GM19025 (cell line): ENCODE data around the gene BNIP1.
A peak's percentile ranks its signal among the peaks of the same experiment; 100 is the strongest.
"Not testable (repeated sequence)": the region's sequence is repeated elsewhere in the genome, so short reads cannot be mapped to it uniquely, and the experiment has no call there.

Experiments
- ATAC-seq: cut with Tn5 transposase; IDR thresholded peaks from one replicate; pipeline ENCODE4 v1.9.1; 2021; ENCODE audit warnings: mild to moderate bottlenecking, low read depth, moderate library complexity; ENCODE audit not compliant: unreplicated experiment

Gene BNIP1, protein sequence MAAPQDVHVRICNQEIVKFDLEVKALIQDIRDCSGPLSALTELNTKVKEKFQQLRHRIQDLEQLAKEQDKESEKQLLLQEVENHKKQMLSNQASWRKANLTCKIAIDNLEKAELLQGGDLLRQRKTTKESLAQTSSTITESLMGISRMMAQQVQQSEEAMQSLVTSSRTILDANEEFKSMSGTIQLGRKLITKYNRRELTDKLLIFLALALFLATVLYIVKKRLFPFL

DNA sequence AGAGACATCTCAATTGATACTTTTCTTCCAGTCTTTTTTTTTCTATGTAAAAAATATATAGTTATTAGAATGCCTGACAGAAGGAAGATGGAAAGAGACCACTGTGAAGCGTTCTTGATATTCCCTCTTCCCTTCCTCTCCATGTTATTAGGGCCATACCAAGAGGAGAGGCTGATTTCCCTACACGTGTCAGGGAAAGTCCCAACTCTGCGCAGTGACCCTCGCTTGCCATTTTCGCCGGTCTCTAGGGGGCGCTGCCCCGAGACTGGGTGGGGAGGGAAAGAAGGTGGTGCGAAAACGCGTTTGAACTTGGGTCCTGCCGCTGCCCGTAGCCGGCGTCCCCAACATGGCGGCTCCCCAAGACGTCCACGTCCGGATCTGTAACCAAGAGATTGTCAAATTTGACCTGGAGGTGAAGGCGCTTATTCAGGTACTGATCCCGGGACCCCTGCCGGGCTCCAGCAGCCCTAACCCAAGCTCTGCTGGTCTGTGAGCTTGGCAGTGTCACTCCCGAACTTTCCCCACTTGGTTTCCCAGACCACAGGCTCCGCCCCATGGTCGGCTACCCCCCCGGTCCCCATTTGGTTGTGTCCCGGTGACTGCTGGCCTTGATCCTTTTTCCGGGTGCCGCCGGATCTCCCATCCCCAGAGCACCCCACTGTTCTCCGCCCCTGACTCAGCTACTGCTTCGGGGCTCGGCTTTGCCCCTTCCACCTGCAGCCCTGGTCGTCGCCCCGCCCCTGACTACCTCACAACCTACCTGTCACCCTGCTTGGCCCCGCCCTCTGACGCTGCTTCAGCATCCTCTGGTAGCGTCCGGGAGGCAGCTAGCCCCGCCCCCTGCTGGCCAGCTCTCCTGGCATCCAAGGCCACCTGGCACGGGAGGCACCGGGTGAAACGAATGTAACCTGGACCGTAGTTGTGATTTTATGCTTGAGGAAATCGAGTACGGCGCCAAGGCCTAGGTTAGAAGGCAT is at the start of gene BNIP1:
BNIP1 (plus strand) TSS at position 332 of the 977 bp plus-strand sequence; CDS start at position 347, 15 bp downstream.
- peak; percentile 82 for ATAC-seq

DNA sequence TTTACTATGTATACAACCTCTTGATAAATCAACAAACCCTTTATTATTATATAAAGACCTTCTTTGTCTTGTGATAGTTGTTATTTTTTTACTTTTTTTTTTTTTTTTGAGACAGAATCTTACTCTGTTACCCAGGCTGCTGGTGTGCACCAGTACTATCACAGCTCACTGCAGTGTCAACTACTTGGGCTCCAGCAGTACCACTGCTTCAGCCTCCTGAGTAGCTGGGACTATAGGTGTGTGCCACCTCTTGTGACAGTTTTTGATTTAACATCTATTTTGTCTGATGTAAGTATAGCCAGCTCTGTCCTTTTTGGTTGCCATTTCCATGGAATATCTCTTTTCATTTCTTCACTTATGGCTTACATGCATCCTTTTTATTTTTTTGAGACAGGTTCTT is 45.5 kb upstream of the BNIP1 start:
- ATAC-seq: no peak

DNA sequence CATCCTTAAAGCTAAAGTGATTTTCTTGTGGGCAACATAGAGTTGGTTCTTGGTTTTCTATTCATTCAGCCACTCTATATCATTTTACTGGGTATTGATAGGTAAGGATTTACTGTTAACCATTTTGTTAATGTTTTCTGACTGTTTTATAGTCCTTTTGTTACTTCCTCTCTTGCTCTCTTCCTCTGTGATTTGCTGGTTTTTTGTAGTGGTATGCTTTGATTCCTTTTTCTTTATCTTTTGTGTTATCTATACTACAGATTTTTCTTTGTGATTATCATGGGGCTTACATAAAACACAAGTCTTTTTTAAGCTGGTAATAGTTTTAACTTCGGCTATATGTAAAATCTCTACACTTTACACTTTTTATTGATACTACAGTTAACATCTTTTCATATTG is 44.9 kb upstream of the BNIP1 start:
- no peak for ATAC-seq

DNA sequence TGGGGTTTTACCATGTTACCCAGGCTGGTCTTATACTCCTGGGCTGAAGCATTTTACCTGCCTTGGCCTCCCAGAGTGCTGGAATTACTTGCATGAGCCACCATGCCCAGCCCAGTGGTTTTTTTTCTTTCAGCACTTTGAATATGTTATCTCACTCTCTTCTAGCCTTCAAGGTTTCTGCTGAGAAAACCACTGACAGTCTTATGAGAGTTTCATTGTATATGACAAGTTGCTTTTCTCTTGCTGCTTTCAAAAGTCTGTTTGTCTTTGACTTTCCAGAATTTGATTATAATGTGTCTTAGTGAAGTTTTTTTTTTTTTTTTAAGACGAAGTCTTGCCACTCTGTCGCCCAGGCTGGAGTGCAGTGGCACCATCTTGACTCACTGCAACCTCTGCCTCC is 43.1 kb upstream of the BNIP1 start:
- no peak for ATAC-seq

DNA sequence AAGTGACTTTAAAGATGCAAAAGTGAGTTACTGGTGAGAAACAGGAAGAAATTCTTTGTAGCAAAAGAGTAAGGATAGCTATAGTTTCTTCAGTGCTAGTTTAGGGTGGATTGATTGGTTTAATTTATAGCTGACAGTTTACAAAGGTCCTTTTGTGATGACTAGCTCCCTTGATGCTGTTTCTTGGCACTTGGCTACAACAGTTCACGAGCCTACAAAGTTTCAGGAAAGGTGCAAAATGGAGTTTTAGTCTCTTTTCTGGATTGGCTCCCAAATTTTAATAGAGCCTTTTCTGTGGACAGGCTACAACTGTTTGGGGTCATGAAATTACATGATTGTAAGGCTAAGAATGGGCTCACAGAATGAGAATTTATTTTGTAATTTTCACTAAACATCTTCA is 40.9 kb upstream of the BNIP1 start:
- ATAC-seq: no peak

DNA sequence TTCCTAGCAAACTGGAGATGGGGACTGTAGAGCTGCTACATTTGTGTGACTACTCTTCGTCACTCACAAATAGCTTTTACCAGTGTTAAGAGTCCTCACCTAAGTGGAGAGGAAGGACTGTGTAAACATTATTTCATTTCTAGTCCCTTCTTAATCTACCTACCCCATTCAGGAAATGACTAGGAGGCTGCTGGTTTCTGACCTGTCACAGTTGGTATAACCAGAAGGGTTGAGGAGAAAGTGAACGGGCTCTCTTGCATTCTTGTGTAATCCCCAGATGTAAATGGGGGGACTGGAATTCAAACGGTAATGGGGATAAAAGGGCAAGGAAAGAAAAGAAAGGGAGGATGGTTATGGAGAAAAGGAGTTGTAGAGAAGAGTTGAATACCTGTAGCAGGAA is 35.4 kb upstream of the BNIP1 start:
- no peak for ATAC-seq

DNA sequence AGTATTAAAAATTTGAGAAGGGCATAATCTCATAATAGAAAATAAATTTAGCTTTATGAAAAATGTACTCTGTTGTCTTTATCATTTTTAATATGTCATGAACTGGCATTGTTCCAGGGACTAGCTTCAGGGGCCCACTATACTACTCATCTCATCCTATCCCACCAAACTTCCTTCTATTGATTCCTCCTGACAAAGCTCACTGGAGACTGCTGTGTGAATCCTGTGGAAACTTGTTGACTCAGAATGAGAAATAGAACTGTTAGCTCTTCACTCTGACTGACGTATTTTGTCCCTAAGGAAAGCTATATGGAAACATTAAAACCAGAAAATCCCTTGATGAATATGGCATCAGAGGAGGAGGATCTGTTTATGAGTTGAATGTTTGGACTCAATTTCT is 29.8 kb upstream of the BNIP1 start:
- no peak for ATAC-seq

DNA sequence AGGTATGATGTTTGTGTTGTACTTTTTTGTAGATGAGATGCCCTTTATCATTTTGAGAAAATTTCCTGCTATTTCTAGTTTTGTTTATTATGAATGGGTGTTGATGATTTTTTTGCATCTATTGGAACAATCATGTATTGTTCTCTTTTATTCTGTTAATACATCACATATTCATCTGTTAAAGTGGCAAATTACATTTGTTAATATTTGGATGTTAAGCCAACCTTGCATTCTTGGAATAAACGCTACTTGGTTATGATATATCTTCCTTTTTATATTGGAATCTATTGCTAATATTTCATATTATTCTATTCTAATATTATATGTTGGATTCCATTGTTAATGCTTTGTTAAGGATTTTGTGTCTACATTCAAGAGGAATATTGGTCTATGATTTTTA is 24.6 kb upstream of the BNIP1 start:
- no peak for ATAC-seq

DNA sequence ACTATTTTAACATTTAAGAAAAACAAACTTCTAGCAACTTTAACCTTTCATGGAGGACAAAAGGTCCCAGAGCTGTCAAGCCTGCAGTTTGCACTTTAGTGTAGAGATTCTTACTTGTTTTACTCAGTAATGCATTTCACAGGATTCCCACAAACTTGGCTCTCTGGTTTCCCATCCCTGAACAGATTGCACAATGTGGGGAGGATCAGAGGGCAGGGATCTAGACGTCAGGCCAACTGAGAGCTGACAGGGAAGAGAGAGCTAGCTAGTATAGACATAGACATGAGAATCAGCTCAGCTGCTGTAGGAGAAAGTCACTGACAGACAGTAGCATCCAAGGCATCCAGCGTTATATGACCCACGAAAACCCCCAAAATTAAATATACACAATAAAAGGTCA is 20.9 kb upstream of the BNIP1 start:
- ATAC-seq: no peak

DNA sequence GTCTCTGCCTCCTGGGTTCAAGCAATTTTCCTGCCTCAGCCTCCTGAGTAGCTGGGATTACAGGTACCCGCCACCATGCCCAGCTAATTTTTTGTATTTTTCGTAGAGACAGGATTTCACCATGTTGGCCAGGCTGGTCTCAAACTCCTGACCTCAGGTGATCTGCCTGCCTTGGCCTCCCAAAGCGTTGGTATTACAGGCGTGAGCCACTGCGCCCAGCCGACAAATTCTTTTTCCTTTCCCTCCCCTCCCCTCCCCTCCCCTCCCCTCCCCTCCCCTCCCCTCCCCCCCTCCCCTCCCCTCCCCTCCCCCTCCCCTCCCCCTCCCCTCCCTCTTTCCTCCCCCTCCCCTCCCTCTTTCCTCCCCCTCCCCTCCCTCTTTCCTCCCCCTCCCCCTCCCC is 12.2 kb upstream of the BNIP1 start:
- not testable (repeated sequence) for ATAC-seq

DNA sequence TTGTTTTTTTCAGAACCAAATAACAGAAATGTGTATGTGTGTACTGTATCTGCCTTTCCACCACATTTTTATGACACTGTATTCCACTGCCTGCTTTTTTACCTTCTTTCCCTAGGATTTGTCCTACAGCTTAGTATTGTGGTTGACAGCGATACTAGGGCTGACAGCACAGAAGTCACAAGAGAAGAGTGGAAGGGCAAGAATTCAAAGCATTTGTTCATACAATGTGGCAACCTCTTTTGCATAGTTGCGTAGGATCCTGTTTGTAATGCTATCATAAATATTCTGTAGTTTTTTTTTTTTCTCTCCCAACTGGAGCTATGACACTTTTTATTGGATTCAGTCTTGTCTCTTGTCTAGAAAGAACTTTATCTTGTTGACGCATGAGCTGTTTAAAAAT is 5.6 kb upstream of the BNIP1 start:
- ATAC-seq: no peak

DNA sequence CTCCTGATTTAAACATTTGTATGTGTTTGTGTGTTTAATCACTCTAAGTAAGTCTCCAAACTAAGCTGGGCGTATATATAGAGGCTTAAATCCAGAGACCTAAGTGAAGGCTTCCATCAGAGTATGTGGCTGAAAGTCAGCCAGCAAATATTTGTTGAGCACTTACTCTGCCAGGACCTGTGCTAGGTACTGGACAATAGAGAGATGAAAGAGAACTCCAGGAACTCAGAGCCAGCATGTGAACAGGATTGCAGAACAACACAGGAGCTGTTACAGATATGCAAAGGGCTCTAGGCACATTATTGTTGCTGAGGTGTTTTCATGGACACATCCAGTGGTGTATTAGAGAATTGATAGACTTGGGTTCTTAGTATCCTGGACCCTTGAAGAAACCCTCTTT is 4.7 kb upstream of the BNIP1 start:
- no peak for ATAC-seq

DNA sequence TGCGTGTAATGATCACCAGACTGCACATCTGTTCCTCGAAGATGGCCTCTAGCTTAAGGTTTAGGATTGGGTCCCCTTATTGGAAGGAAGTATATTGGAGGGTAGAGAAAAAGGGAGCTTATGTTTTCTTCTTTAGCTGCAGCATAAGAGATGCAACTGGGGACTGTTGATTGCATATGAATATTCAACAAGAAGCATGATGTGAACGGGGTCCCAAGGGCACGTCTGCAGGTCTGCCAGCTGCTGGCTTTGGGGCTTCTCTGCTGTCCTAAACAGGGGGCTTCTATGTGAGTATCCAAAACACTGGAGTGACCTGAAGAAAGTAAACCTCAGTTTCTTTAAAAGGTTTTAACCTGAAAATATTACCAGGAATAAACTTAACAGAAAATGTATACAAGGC is 3.6 kb upstream of the BNIP1 start:
- no peak for ATAC-seq

DNA sequence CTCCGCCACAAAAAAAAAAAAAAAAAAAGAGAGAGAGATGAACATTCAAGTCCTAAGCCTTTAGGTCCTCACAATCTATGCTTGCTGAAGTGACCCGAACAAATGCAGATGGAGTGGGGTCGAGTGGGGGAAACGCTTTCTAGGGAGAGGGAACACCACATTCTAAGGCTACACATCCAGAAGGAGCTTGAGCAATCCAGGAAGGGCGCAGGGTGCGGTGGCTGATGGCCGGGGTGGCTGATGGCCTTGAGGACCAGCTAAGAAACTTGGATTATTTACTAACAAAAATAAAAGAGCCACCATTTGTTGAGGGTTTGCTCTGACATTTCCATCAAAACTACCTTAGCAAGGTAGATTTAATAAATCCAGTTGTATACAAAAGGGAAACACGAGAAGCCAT is 764 bp upstream of the BNIP1 start:
- no peak for ATAC-seq

DNA sequence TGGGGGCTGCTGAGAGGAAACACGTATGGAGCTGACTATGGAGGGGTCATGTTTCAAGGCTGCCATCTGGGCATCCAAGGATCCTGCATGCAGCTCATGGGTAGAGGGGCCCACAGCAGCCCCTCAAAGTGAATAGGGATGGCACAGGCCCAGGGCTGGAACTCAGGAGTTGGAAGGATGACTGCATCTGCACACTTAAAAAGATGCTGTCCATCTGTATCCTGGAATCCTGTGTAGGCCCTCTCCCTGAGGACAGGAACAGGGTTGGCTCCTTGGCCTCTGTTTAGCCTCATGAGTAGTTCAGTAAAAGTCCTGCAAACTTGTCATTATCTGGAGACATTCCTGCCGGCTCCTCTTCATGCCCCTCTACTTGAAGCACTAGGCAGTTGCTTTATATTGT is 4.0 kb downstream of the BNIP1 start:
- ATAC-seq: no peak

DNA sequence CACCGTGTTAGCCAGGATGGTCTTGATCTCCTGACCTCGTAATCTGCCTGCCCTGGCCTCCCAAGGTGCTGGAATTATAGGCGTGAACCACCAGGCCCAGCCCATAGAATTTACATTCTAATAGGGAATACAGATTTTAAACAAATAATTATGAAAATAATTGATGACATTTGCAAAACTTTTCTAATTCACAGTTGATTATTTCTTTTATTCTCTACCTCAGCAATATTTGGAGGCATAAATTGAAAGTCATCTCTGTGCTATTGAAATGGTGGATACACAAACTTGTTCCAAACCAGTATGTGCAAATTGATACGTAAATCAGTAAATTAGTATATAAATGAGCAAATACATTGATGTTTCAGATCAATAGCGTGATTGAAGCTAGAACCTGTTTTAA is 8.2 kb downstream of the BNIP1 start:
- ATAC-seq: no peak

DNA sequence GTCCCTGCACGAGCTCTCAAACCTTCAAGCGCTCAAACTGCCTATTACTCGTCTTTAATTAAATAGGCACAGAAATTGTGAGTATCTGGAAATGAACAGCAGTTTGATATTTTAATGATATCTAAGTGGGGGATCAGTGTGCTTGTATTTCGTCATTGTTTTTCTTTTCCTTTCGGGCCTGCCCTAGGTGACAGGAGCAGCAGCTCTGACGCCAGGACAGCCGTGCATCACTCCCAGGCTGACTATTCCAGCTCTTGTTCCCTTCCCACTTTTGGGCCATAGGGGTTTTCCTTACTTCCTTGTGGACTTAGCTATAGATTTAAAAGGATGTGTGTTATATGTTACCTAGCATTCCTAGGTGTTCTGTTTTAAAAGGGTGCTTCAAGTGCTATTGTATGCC is 9.5 kb downstream of the BNIP1 start:
- ATAC-seq: no peak

DNA sequence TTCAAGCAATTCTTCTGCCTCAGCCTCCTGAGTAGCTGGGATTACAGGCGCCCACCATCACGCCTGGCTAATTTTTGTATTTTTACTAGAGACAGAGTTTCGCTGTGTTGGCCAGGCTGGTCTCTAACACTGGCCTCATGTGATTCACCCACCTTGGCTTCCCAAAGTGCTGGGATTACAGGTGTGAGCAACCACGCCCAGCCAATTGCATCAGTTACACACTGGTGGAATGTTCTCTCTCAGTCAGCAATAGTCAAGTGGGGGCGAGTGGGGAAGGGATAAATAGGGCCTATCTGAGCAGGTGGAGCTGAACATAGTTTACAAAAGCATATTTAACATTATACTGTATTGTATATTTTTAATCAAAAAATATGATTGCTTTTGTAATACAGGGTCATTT is 10.3 kb downstream of the BNIP1 start:
- ATAC-seq: not testable (repeated sequence)

DNA sequence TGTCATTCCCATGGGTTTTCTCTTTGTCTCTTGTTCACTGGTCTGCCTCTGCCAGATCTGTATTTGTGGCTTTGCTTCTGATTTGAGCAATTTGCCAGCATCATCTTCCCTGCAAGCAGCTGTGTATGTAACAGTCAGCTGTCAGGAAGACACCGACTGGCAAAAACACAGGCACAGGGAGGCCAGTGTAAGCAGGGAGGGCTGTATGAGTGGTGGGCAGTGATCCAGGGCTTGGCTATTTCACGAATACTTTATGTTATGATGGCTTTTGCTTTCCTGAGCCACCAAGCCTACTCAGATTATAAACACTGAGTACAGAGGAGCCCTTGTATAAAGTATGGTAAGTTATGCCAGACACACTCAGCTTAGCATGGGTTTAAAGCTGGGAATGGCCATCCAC is 11.6 kb downstream of the BNIP1 start:
- no peak for ATAC-seq

DNA sequence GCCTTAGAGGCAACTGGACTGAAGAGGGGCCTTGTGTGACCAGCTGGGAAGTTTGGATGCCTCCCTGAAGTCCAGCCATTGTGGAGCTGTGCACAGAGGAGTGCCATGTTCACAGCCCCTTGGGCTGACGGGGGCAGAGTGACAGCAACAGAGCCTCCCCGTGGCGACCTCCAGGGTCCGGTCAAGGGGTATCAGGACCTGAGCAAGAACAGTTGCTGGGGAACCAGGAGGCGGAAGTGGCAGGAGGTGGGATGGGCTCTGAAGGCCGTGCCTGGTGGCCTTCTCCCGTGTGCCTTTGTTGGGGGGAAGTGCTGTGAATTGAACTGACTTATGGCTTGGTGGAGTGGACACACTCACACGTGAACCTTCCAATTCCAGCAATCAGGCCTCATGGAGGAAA is 14.0 kb downstream of the BNIP1 start:
- no peak for ATAC-seq

DNA sequence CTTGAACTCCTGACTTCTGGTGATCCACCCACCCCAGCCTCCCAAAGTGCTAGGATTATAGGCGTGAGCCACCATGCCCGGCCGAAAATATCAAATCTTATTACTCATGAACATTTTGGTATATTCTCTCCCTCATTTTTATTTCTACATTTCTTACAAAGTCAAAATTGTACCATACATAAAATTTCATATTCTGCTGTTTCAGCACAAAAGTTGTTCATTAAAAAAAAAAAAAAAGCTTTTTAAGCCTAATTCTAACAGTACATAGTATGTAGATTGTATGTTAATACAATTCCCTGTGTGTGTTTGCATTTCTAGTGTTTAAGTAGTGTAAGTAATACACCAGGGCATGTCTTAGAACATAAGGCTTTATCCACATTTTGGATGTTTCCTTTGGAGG is 14.9 kb downstream of the BNIP1 start:
- no peak for ATAC-seq

DNA sequence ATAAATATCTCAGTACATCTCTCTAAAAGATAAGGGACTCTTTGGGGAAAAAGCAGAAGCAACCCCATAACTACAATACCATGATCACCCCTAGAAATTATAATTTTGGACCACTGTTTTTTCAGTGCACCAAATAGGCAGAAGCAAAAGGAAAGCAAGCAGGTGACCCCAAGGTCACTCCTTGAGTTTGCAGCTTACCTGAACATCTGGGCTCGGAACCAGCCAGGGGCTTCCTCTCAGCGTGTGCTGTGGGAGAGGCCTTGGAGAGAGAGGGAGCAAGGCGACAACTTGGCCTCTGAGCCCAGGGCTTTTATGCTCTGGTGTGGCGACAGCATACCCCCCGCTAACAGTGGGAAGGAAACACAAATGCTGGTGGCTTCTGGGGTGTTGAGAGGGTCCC is 16.8 kb downstream of the BNIP1 start:
- no peak for ATAC-seq
